HepG2 (cell line): ENCODE measurements around the gene ME2. TPM values are rescaled to one million over a fixed set of nuclear protein-coding genes. Genes with fewer than 3 reads are reported as not detected.

ENCODE experiments used
- ATF7-NPFF ChIP-seq: sonication (generic); formaldehyde crosslinking; IDR thresholded peaks from 2 replicates; pipeline ENCODE4 v1.8.1; 2023; ENCODE audit warnings: mild to moderate bottlenecking, low read depth, missing genetic modification reagents, moderate library complexity
- GATAD1 ChIP-seq: IDR thresholded peaks from 2 replicates; pipeline ENCODE4 v1.6.1; 2016; ENCODE audit warnings: missing genetic modification reagents, missing compliant biosample characterization
- HOXA9 ChIP-seq: sonication (generic); formaldehyde crosslinking; IDR thresholded peaks from 2 replicates; pipeline ENCODE4 v1.8.1; 2022; ENCODE audit warnings: missing genetic modification reagents, mild to moderate bottlenecking, moderate library complexity, borderline replicate concordance
- MYC ChIP-seq: sonication (generic); formaldehyde crosslinking; IDR thresholded peaks from 2 replicates; pipeline ENCODE4 v1.9.0; 2021; ENCODE audit warnings: missing genetic modification reagents, borderline replicate concordance
- PHF5A ChIP-seq: IDR thresholded peaks from one replicate; pipeline ENCODE4 v1.6.1; 2018; ENCODE audit warnings: low read depth, missing genetic modification reagents; ENCODE audit not compliant: unreplicated experiment
- SIN3A ChIP-seq: IDR thresholded peaks from 2 replicates; pipeline ENCODE4 v1.6.1; 2011; ENCODE audit warnings: low read depth, mild to moderate bottlenecking, control low read depth, low read length, borderline replicate concordance
- ZNF749 ChIP-seq: sonication (generic); formaldehyde crosslinking; IDR thresholded peaks from 2 replicates; pipeline ENCODE4 v1.8.0; 2022; ENCODE audit warnings: mild to moderate bottlenecking, missing genetic modification reagents, moderate library complexity, borderline replicate concordance
- polyA plus RNA-seq, 8 experiments: library from polyadenylated mRNA; depleted of rRNA in 3 of 8; stranded (reverse) in 7 of 8; unstranded in 1 of 8; fragments of >200 nt; fragmentation: Illumina TruSeq in 4 of 8; extraction: Trizol in 4 of 8; gene quantifications; 2 replicates each; pipeline versions ENCODE4 v1.2.1 to v1.2.3, GENCODE V29; 2011 to 2016; ENCODE audit warnings: low read depth in 4 of 8, missing spikeins in 1 of 8, mixed read lengths in 1 of 8; ENCODE audit not compliant: insufficient read depth in 1 of 8
- total RNA-seq, 5 experiments: library from RNA; depleted of rRNA; stranded (reverse); fragments of >200 nt; fragmentation: Illumina TruSeq; extraction: Trizol; gene quantifications; 2 replicates each; pipeline ENCODE4 v1.2.3, GENCODE V29; 2016; ENCODE audit warnings: low read depth in 1 of 5
- TF ChIP-seq, protein P1 (sequence below): sonication (generic); formaldehyde crosslinking; IDR thresholded peaks from 2 replicates; pipeline ENCODE4 v1.4.0; 2020; ENCODE audit warnings: missing genetic modification reagents
- TF ChIP-seq, protein P2 (sequence below): sonication (generic); formaldehyde crosslinking; IDR thresholded peaks from 2 replicates; pipeline ENCODE4 v1.5.0; 2020; ENCODE audit warnings: mild to moderate bottlenecking, missing genetic modification reagents, borderline replicate concordance

Gene ME2
- total and polyA plus RNA-seq, 2 of the 13 experiments (the other 11 are each of a cell fraction or from before 2014, with no cell fraction given), result 17.3 to 20.6 TPM

DNA sequence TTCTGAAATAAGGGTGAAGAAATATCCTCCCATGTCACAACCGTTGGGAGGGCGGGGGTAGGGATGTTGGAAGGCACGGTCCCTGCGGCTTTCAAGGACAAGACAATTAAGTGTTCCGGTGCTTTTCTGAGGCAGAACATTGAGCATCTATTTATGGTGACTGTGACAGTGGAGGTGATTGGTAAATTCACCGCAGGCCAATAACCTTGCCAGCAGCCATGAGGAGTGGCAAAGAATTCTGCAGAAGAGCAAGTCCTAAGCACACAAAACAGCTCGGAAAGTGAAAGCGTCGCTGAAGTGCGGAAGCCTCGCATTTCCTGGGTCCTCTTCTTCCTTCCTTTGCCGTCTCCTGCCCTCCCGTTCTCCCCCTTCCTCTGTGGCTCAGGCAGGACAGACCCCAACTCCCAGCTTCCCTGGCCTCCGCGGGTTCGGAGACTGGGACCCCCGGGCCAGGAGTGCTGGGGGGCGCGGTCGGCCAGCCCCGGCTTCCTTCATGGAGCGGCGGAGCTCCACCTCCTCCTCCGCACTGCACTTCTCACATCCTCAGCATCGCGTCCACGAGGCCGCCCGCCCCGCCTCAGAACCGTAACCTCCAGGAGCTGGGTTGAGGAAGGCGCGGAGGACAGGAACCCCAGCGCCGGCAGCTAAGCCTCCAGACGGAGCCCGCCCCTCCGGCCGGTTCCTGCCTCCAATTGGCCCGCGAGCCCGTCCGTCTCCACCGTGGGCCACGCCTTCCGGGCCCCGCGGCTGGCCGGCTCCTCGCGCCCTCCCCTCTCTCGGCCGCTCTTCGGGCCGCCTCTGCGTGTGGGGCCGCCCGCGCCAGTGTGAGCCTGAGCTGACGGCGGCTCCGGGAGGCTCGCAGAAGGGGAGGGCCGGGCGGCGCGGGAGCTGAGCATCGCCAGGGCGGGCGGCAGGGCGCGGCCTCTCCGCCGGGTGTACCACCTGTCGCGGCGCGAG, at the start of gene ME2 (continued):
- TF ChIP-seq, protein P1, sequence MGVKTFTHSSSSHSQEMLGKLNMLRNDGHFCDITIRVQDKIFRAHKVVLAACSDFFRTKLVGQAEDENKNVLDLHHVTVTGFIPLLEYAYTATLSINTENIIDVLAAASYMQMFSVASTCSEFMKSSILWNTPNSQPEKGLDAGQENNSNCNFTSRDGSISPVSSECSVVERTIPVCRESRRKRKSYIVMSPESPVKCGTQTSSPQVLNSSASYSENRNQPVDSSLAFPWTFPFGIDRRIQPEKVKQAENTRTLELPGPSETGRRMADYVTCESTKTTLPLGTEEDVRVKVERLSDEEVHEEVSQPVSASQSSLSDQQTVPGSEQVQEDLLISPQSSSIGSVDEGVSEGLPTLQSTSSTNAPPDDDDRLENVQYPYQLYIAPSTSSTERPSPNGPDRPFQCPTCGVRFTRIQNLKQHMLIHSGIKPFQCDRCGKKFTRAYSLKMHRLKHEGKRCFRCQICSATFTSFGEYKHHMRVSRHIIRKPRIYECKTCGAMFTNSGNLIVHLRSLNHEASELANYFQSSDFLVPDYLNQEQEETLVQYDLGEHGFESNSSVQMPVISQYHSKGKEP (CRISPR knock-in tag), result peak; percentile 60; the same call in 1 of the 2 replicates
- TF ChIP-seq ZNF749 (CRISPR knock-in tag) (0 out of 2 replicates have a peak, but pooled peaks have one; percentile 32), ATF7-NPFF (CRISPR knock-in tag) (peak; percentile 53; the same call in 1 of the 2 replicates), GATAD1 (CRISPR knock-in tag) (peak; percentile 47; the same call in 1 of the 2 replicates), SIN3A (peak; percentile 30; the same call in 1 of the 2 replicates), MYC (CRISPR knock-in tag) (peak; percentile 53; the same call in 1 of the 2 replicates), PHF5A (CRISPR knock-in tag) (peak; percentile 35), HOXA9 (CRISPR knock-in tag) (peak; percentile 55; the same call in 1 of the 2 replicates)
- TF ChIP-seq, protein P2, sequence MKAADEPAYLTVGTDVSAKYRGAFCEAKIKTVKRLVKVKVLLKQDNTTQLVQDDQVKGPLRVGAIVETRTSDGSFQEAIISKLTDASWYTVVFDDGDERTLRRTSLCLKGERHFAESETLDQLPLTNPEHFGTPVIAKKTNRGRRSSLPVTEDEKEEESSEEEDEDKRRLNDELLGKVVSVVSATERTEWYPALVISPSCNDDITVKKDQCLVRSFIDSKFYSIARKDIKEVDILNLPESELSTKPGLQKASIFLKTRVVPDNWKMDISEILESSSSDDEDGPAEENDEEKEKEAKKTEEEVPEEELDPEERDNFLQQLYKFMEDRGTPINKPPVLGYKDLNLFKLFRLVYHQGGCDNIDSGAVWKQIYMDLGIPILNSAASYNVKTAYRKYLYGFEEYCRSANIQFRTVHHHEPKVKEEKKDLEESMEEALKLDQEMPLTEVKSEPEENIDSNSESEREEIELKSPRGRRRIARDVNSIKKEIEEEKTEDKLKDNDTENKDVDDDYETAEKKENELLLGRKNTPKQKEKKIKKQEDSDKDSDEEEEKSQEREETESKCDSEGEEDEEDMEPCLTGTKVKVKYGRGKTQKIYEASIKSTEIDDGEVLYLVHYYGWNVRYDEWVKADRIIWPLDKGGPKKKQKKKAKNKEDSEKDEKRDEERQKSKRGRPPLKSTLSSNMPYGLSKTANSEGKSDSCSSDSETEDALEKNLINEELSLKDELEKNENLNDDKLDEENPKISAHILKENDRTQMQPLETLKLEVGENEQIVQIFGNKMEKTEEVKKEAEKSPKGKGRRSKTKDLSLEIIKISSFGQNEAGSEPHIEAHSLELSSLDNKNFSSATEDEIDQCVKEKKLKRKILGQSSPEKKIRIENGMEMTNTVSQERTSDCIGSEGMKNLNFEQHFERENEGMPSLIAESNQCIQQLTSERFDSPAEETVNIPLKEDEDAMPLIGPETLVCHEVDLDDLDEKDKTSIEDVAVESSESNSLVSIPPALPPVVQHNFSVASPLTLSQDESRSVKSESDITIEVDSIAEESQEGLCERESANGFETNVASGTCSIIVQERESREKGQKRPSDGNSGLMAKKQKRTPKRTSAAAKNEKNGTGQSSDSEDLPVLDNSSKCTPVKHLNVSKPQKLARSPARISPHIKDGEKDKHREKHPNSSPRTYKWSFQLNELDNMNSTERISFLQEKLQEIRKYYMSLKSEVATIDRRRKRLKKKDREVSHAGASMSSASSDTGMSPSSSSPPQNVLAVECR (CRISPR knock-in tag), result 0 out of 2 replicates have a peak, but pooled peaks have one; percentile 50
